ENCODE data around the gene PTPRO.

Gene PTPRO

GRCh38 chr12:15485466-15485865 is 163.2 kb downstream of the PTPRO start:
- no peak overlapping the region for H3K4me3 ChIP-seq (ENCODE audit: low read depth, low read length)
- TF ChIP-seq CTCF (IDR thresholded peaks at IDR 0.05; ENCODE audit: low read depth, low read length), result no peak

- H3K4me3 ChIP-seq (ENCODE audit: low read depth, low read length), result no peak overlapping the region
- TF ChIP-seq CTCF (IDR thresholded peaks at IDR 0.05; ENCODE audit: low read depth, low read length), result no peak
These were observed 164.6 kb downstream of the PTPRO start for GRCh38 chr12:15486859-15487258.

GRCh38 chr12:15488481-15488880 is 166.2 kb downstream of the PTPRO start:
- no peak overlapping the region for H3K4me3 ChIP-seq (ENCODE audit: low read depth, low read length)
- no peak for TF ChIP-seq CTCF (IDR thresholded peaks at IDR 0.05; ENCODE audit: low read depth, low read length)

- H3K4me3 ChIP-seq (ENCODE audit: low read depth, low read length), result no peak overlapping the region
These were observed 172.2 kb downstream of the PTPRO start for GRCh38 chr12:15494329-15495046.

GRCh38 chr12:15495746-15496145 is 173.4 kb downstream of the PTPRO start:
- no peak overlapping the region for H3K4me3 ChIP-seq (ENCODE audit: low read depth, low read length)
- no peak for TF ChIP-seq CTCF (IDR thresholded peaks at IDR 0.05; ENCODE audit: low read depth, low read length)

More at GRCh38 chr12:15494329-15495046, 172.2 kb downstream of the PTPRO start:
- TF ChIP-seq CTCF (IDR thresholded peaks at IDR 0.05; ENCODE audit: low read depth, low read length), result no peak

- no peak for TF ChIP-seq CTCF (IDR thresholded peaks at IDR 0.05; ENCODE audit: low read depth, low read length)
- no peak overlapping the region for H3K4me3 ChIP-seq (ENCODE audit: low read depth, low read length)
These were observed 174.4 kb downstream of the PTPRO start for GRCh38 chr12:15496738-15497137.

GRCh38 chr12:15497671-15498292 is 175.5 kb downstream of the PTPRO start:
- peak overlapping the region; percentile 34 for H3K4me3 ChIP-seq (ENCODE audit: low read depth, low read length)
- TF ChIP-seq CTCF (IDR thresholded peaks at IDR 0.05; ENCODE audit: low read depth, low read length), result no peak

All from WI38 (cell line).